ENCODE results near the gene FOXL2.

GRCh38 chr3:138939561-138940241 is 7.2 kb downstream of the FOXL2 start:
- TF ChIP-seq CTCF (IDR thresholded peaks at IDR 0.05) = no peak
- no peak for TF ChIP-seq POLR2A (IDR thresholded peaks at IDR 0.05)
